Natural killer cell (primary cell): Measurements from ENCODE around the gene RBM44. TPM values are rescaled to one million over a fixed set of nuclear protein-coding genes. Genes with fewer than 3 reads are reported as not detected.

Experiments used
- ATAC-seq, 3 donors: fragments of 150-1000 bp in 2 of 3; fragments of 200-7000 bp in 1 of 3; cut with Tn5 transposase; 1 replicate in 1 of 3; 2 replicates in 2 of 3; pipeline ENCODE4 v1.10.0; 2021; ENCODE audit warnings: mild to moderate bottlenecking in 2 of 3, moderate library complexity in 2 of 3
- DNase-seq, 2 donors: peaks; one replicate each; pipeline versions ENCODE4 v3.0.0 to v3.0.0-alpha.2; 2013 to 2021; ENCODE audit warnings: mixed read lengths in 1 of 2
- H3K27ac ChIP-seq: one replicate; pipeline ENCODE4 v1.5.1; 2013; ENCODE audit warnings: mild to moderate bottlenecking, low read length
- H3K27me3 ChIP-seq: one replicate; pipeline ENCODE4 v1.6.1; 2013; ENCODE audit warnings: low read length; ENCODE audit not compliant: control insufficient read depth, insufficient read depth
- H3K36me3 ChIP-seq: one replicate; pipeline ENCODE4 v1.6.1; 2013; ENCODE audit warnings: low read length; ENCODE audit not compliant: control insufficient read depth, insufficient read depth
- H3K4me1 ChIP-seq: one replicate; pipeline ENCODE4 v1.6.1; 2013; ENCODE audit warnings: low read length; ENCODE audit not compliant: control insufficient read depth, insufficient read depth
- H3K4me3 ChIP-seq: one replicate; pipeline ENCODE4 v1.5.1; 2013; ENCODE audit warnings: low read length
- H3K9me3 ChIP-seq: one replicate; pipeline ENCODE4 v1.6.1; 2013; ENCODE audit warnings: low read length; ENCODE audit not compliant: control insufficient read depth, insufficient read depth
- H3K27ac Mint-ChIP-seq, 2 donors: one replicate each; pipeline ENCODE4 v1.8.0; 2022; ENCODE audit warnings: mild to moderate bottlenecking in 2 of 2, mixed read lengths in 2 of 2, moderate library complexity in 1 of 2
- H3K27me3 Mint-ChIP-seq, 2 donors: one replicate each; pipeline ENCODE4 v1.8.0; 2022; ENCODE audit warnings: low read depth in 2 of 2, mixed read lengths in 2 of 2
- H3K36me3 Mint-ChIP-seq: one replicate; pipeline ENCODE4 v1.8.0; 2022; ENCODE audit warnings: mixed read lengths
- H3K4me1 Mint-ChIP-seq, 2 donors: one replicate each; pipeline ENCODE4 v1.8.0; 2022; ENCODE audit warnings: mixed read lengths in 2 of 2
- H3K4me3 Mint-ChIP-seq: one replicate; pipeline ENCODE4 v1.8.0; 2022; ENCODE audit warnings: mild to moderate bottlenecking, moderate library complexity, mixed read lengths
- H3K9me3 Mint-ChIP-seq, 2 donors: one replicate each; pipeline ENCODE4 v1.8.0; 2022; ENCODE audit warnings: mixed read lengths in 2 of 2
- CTCF ChIP-seq: fragments of 200-600 bp; IDR thresholded peaks from one replicate; pipeline ENCODE4 v1.8.0; 2022; ENCODE audit warnings: antibody characterized with exemption
- WGBS: methylation state at CpG from one replicate; pipeline ENCODE4 v1.1.7; 2013; ENCODE audit warnings: missing lambda C conversion rate; ENCODE audit not compliant: insufficient coverage; 5-methylcytosine and 5-hydroxymethylcytosine counted together
- intact Hi-C: fragments of 100-400 bp; cut with micrococcal nuclease; formaldehyde crosslinking; loops from one replicate; pipeline ENCODE4 v1.14.2; 2022
- total RNA-seq, 4 donors: library from RNA; stranded (reverse); fragments of 120-200 nt in 1 of 4; gene quantifications; one replicate each; pipeline versions ENCODE4 v1.2.3 to v1.2.4, GENCODE V29; 2013 to 2022

Gene RBM44
- total RNA-seq, 3 donors from 2014 or later (not counting 1 experiment from before 2014, with no cell fraction given): 1.8 to 5.0 (median 2.9) TPM

DNA sequence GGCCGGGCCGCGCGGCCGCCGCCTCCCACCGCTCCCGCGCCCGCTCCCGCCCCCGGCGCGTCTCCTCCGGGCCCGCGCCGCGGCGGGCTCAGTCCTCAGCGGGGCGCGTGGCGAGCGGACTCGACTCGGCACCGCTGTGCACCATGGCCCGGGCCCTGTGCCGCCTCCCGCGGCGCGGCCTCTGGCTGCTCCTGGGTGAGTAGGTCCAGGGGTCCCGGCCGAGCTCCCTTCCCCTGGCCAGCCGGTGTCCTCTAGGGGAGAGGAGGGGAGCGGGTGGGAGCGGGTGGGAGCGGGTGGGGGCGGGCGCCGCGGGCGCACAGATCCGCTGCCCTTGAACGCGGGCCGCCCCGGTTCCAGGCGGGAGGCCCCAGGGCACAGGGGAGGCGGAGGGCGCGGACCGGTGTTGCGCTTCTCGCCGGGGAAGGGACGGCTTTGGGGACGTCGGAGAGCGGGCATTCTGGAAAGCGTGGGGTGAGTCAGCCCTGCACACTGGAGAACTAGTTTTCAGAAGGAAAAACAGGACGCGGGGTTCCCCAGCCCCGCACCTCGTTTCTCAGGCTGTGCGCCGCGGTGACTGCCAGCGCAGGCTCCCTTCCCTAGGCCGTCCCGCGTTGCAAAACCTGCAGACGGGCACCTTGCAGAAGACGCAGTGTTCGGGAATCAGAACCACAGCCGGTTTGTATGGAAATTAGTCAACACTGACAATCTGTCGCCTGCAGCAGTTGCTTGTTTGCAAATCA, 61.1 kb downstream of the RBM44 start, which contains the start of gene RAMP1:
Gene RAMP1, plus strand, starts transcription at position 91 of the 740 bp plus-strand sequence. Its CDS starts 53 bp downstream, at position 144.
- Histone ChIP-seq H3K27ac (no peak within 1 kb of the TSS), H3K4me3 (peak within 1 kb of the TSS; percentile 34), H3K4me1 (peaks cover 24% of the 10 kb centered on the region), H3K27me3 (no peaks in the 10 kb centered on the region), H3K9me3 (no peaks in the 10 kb centered on the region), H3K36me3 (no peaks in the 10 kb centered on the region)
- peak; percentile 28 to 71 (median 60) for ATAC-seq
- Mint-ChIP-seq H3K9me3 (no peaks in the 10 kb centered on the region), H3K4me1 (peaks cover 14 to 18% of the 10 kb centered on the region in 2 donors), H3K27me3 (peaks cover 12 to 14% of the 10 kb centered on the region in 2 donors), H3K4me3 (peak within 1 kb of the TSS; percentile 93), H3K27ac (peak within 1 kb of the TSS; percentile 62 to 84), H3K36me3 (no peaks in the 10 kb centered on the region)
- intact Hi-C loops: loop anchor here (2.0 kb wide), 1 partner anchor 107 kb away; the partner anchor contains the start of gene UBE2F
- DNase-seq: no peak
- WGBS: 1% methylated on average over 75 of the region's 79 CpGs
- TF ChIP-seq CTCF: no peak

DNA sequence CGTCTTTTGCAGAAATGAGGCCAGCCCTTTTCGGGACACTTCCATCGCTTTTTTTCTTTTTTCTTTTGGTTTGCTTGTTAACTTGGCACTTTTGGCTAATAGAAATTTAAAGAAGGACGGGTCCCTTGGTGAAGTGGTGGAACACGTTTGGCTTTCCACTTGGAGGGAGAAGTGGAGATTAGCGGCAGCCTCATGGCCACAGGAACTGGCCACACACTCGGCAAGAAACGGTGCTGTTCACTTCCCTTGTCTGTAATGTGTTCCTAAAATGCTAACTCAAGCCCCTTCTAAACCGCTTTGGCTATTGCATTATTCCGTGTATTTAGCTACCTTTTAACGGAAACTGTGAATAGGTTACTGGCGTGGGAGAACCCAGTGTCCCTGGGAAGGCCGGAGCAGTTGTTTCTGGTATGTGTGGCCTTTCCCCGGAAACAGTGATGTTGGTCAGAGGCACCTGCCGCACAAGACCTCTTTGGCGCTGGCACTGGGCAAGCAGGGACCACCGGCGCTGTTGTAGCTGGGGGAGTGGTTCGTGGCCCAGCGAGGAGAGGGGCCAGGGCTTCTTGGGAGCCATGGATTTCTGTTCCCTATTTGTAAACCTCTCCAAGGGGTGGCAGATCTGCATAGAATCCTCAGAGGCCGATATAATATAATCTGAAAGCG, 61.8 kb downstream of the RBM44 start:
- no peak overlapping the region for H3K27ac ChIP-seq
- peak overlapping the region; percentile 90 for H3K4me3 Mint-ChIP-seq
- H3K27me3 Mint-ChIP-seq: peaks cover 12 to 14% of the 10 kb centered on the region in 2 donors
- H3K4me1 ChIP-seq: peaks cover 24% of the 10 kb centered on the region
- H3K27me3 ChIP-seq: no peaks in the 10 kb centered on the region
- intact Hi-C loops: no loop called here
- H3K9me3 ChIP-seq: no peaks in the 10 kb centered on the region
- TF ChIP-seq CTCF: no peak
- H3K27ac Mint-ChIP-seq: no peak overlapping the region
- ATAC-seq (no peak), DNase-seq (no peak)
- 53% methylated on average over 22 of the region's 22 CpGs for WGBS
- no peaks in the 10 kb centered on the region for H3K36me3 Mint-ChIP-seq
- H3K4me1 Mint-ChIP-seq: peaks cover 14 to 21% of the 10 kb centered on the region in 2 donors
- H3K36me3 ChIP-seq: no peaks in the 10 kb centered on the region
- peak overlapping the region; percentile 34 for H3K4me3 ChIP-seq
- no peaks in the 10 kb centered on the region for H3K9me3 Mint-ChIP-seq

DNA sequence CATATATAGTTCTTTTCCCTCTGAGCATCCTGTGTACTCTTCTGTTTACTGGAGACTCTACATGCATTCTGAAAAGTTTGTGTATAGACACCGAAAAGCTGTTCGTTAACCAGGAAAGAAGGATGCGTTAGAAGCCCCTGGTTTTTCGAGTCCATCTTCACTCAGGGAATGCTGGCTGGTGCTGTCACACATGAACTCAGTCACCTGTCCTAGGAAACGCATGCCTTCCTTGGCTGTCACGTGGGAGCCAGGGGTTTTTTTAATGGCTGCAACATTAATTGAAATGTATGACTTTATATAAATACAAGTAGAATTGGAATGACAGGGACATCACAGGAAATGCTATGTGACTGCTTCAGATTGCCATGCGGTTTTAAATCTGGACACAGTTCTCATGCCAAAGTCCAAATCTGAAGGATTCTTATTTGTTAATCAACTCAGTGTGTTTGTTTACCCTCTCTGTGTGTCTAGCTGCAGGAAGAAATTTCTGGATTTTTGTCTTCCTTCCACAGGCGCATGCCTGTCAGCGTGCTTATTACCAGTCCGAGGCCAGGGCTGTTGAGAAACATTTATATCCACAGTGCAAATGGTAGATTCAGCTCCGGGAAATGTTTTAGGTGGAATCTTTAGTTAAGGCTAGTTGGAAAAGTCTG, 63.4 kb downstream of the RBM44 start:
- H3K4me3 ChIP-seq: no peak overlapping the region
- no peak for TF ChIP-seq CTCF
- no peaks in the 10 kb centered on the region for H3K9me3 ChIP-seq
- 91% methylated on average over 11 of the region's 11 CpGs for WGBS
- H3K4me3 Mint-ChIP-seq: no peak overlapping the region
- no peaks in the 10 kb centered on the region for H3K36me3 ChIP-seq
- no peak overlapping the region for H3K27ac ChIP-seq
- intact Hi-C loops: no loop called here
- H3K27me3 Mint-ChIP-seq: peaks cover 9 to 11% of the 10 kb centered on the region in 2 donors
- peaks cover 14 to 25% of the 10 kb centered on the region in 2 donors for H3K4me1 Mint-ChIP-seq
- no peaks in the 10 kb centered on the region for H3K27me3 ChIP-seq
- H3K36me3 Mint-ChIP-seq: no peaks in the 10 kb centered on the region
- H3K9me3 Mint-ChIP-seq: no peaks in the 10 kb centered on the region
- peaks cover 24% of the 10 kb centered on the region for H3K4me1 ChIP-seq
- no peak overlapping the region for H3K27ac Mint-ChIP-seq
- DNase-seq: no peak
- ATAC-seq: no peak
